Endothelial cell of umbilical vein (primary cell): ENCODE results near the gene PDGFRB.

Experiments used
- CTCF ChIP-seq, 2 donors: IDR thresholded peaks; 1 replicate in 1 of 2; 2 replicates in 1 of 2; pipeline ENCODE4 v1.5.1; 2011; ENCODE audit warnings: low read length in 2 of 2, mild to moderate bottlenecking in 2 of 2, moderate library complexity in 2 of 2, control low read depth in 1 of 2, inconsistent platforms in 1 of 2, low read depth in 1 of 2; ENCODE audit not compliant: insufficient read depth in 1 of 2; ENCODE audit errors: extremely low read depth in 1 of 2
- EZH2 ChIP-seq: IDR thresholded peaks from 2 replicates; pipeline ENCODE4 v1.6.1; 2012; ENCODE audit warnings: borderline replicate concordance, low read depth, mild to moderate bottlenecking, moderate library complexity, low read length, inconsistent platforms; ENCODE audit not compliant: severe bottlenecking
- MYC ChIP-seq: IDR thresholded peaks from one replicate; pipeline ENCODE4 v1.6.1; 2011; ENCODE audit warnings: mild to moderate bottlenecking, low read depth, low read length
- POLR2A ChIP-seq: IDR thresholded peaks from 2 replicates; pipeline ENCODE4 v1.6.1; 2012; ENCODE audit warnings: low read depth, mild to moderate bottlenecking, control low read depth, low read length

GRCh38 chr5:150135557-150136304 lies 19.9 kb downstream of the PDGFRB start:
- TF ChIP-seq POLR2A (no peak), CTCF (IDR thresholded peaks at IDR 0.05; ENCODE audit: extremely low read depth in 1 of 2, insufficient read depth in 1 of 2, low read depth in 1 of 2, low read length in 2 of 2) (no peak), MYC (no peak), EZH2 (no peak)
